Measurements from ENCODE around the gene SEMA4G. TPM values are rescaled to one million over a fixed set of nuclear protein-coding genes. Genes with fewer than 3 reads are reported as not detected.

SEMA4G gene
- total RNA-seq, 1 experiment from 2014 or later: 29.4 TPM

DNA sequence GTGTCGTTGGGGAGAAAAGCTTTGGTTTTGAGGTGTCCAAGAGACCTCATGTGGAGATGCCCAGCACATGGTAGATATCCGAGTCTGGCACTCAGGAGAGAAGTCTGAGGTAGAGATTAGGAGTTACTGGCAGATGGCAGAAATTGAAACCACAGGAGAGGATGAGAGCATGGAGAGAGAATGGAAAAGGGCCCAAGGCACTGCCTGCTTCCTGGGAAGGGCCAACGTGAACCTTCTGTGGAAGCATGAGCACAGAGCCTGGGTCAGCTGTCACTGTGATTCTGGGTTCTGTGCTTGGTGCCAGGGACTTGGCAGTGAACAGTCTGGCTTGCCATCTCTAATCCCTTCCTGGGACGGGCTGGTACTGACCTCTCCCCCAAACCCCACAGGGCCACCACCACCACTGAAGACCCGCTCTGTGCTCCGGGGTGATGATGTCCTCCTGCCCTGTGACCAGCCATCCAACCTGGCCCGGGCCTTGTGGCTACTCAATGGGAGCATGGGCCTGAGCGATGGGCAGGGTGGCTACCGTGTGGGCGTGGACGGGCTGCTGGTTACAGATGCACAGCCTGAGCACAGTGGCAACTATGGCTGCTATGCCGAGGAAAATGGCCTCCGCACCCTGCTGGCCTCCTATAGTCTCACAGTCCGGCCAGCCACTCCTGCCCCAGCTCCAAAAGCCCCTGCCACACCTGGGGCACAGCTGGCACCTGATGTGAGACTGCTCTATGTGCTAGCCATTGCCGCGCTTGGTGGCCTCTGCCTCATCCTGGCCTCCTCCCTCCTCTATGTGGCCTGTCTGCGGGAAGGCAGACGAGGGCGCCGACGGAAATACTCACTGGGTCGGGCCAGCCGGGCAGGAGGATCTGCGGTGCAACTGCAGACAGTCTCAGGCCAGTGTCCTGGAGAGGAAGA is 13.9 kb downstream of the SEMA4G start:
- CTCF ChIA-PET: no interaction called here

More for the DNA sequence above, 13.9 kb downstream of the SEMA4G start:
- POLR2A ChIA-PET: no interaction called here
- ATAC-seq (no peak), DNase-seq (ENCODE audit: low read depth, low spot score) (no peak)
- H3K4me3 ChIP-seq (replicated peaks in 1 of 2; ENCODE audit: low read depth in 1 of 2, low read length in 2 of 2): no peak overlapping the region
- H3K27me3 ChIP-seq (ENCODE audit: insufficient read depth, low read length): no peaks in the 10 kb centered on the region
- H3K27ac ChIP-seq (ENCODE audit: low read depth, low read length): no peak overlapping the region
- TF ChIP-seq SRF (IDR thresholded peaks at IDR 0.05; ENCODE audit: low read depth) (no peak), POLR2AphosphoS5 (IDR thresholded peaks at IDR 0.05; ENCODE audit: low read depth, low read length) (no peak), EGR1 (IDR thresholded peaks at IDR 0.05; ENCODE audit: low read depth) (no peak), CEBPB (IDR thresholded peaks at IDR 0.05; ENCODE audit: low read depth) (no peak), EZH2 (IDR thresholded peaks at IDR 0.05) (no peak), TCF7L2 (IDR thresholded peaks at IDR 0.05; ENCODE audit: borderline replicate concordance, extremely low read depth, insufficient read depth, insufficient read length) (no peak), ELF1 (IDR thresholded peaks at IDR 0.05; ENCODE audit: borderline replicate concordance, low read depth) (no peak), SIN3A (IDR thresholded peaks at IDR 0.05; ENCODE audit: low read depth) (no peak), ZNF274 (IDR thresholded peaks at IDR 0.05; ENCODE audit: low read depth, low read length) (no peak), YY1 (IDR thresholded peaks at IDR 0.05; ENCODE audit: extremely low read depth, insufficient replicate concordance, low read depth, low read length) (no peak), FOSL1 (IDR thresholded peaks at IDR 0.05; ENCODE audit: low read depth) (no peak)
- TF ChIP-seq, protein P1, sequence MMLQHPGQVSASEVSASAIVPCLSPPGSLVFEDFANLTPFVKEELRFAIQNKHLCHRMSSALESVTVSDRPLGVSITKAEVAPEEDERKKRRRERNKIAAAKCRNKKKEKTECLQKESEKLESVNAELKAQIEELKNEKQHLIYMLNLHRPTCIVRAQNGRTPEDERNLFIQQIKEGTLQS (IDR thresholded peaks at IDR 0.05): no peak
- intact Hi-C loops (cut with micrococcal nuclease): no loop called here
- no peak overlapping the region for H3K4me2 ChIP-seq (ENCODE audit: low read length)
- H3K36me3 ChIP-seq (ENCODE audit: control insufficient read depth in 1 of 2, insufficient read depth in 2 of 2, low read length in 2 of 2): peaks cover 4 to 12% of the 10 kb centered on the region in 2 experiments; a peak in 3 of 4 replicates
- H2AFZ ChIP-seq (ENCODE audit: low read depth, low read length, poor library complexity, severe bottlenecking): no peak overlapping the region
- H3K9me2 ChIP-seq (ENCODE audit: insufficient read depth): no peaks in the 10 kb centered on the region
- H4K20me1 ChIP-seq (ENCODE audit: insufficient read depth): no peaks in the 10 kb centered on the region
- peaks cover 4 to 15% of the 10 kb centered on the region in 2 experiments; a peak in 3 of 4 replicates for H3K4me1 ChIP-seq (ENCODE audit: control insufficient read depth in 1 of 2, insufficient read depth in 2 of 2, low read length in 2 of 2)
- H3K9me3 ChIP-seq (ENCODE audit: control insufficient read depth in 1 of 2, insufficient read depth in 1 of 2, low read depth in 1 of 2, low read length in 2 of 2): no peaks in the 10 kb centered on the region
- peaks cover 28% of the 10 kb centered on the region for H3K79me2 ChIP-seq (ENCODE audit: insufficient read depth, low read length)
- H3K9ac ChIP-seq (ENCODE audit: low read length): no peak overlapping the region
- BruUV-seq (replicated peaks): no TSS peak
- RAD21 ChIA-PET (ENCODE audit: low non-redundant PET in 1 of 2, low total read pairs in 2 of 2, uncharacterized antibody in 2 of 2, unreplicated experiment in 2 of 2): interaction anchor here in 1 of 2 experiments (0.5 kb wide), 1 partner anchor 14 kb away, joined by 3 read pairs; the partner anchor contains the start of gene SEMA4G

Measured in HCT116 (cell line).